HG03558 (cell line): Measurements from ENCODE around the gene PLA2G4D.

Source experiments
- ATAC-seq: cut with Tn5 transposase; IDR thresholded peaks from one replicate; pipeline ENCODE4 v1.9.1; 2021; ENCODE audit warnings: moderate number of reproducible peaks; ENCODE audit not compliant: unreplicated experiment; ENCODE audit errors: extremely low read depth

Gene PLA2G4D

DNA sequence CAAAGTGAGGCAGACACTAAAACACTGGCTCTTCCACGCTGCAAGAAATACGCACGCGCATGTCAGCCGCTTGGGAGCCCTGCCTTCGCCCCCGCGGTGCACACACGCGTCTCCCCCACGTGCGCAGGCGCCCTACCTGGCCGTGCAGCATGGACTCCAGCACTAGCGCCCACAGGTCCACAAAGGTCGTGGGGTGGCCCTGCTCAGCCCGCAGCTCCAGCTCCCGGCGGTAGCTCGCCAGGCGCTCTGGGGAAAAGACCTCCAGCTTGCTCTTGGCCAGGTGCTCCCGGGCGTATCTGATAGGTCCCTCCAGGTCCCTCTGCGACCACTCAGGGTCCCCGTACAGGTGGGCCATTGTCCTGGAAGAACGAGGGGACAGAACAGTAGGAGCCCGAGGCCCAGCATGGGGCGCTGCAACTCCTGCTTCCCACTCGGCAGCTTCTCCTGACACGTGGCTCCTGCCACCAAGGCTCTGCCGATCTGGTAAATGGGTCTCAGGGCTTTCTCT is 14.9 kb downstream of the PLA2G4D start:
- no peak for ATAC-seq

GRCh38 chr15:42078903-42079302 is 15.5 kb downstream of the PLA2G4D start:
- ATAC-seq = no peak

GRCh38 chr15:42077689-42078088 is 16.7 kb downstream of the PLA2G4D start:
- no peak for ATAC-seq

GRCh38 chr15:42073418-42073817 is 20.9 kb downstream of the PLA2G4D start:
- no peak for ATAC-seq

- no peak for ATAC-seq
Measured at GRCh38 chr15:42072141-42072685, 22.1 kb downstream of the PLA2G4D start.

- ATAC-seq = no peak
Measured at GRCh38 chr15:42071717-42072116, 22.6 kb downstream of the PLA2G4D start.

DNA sequence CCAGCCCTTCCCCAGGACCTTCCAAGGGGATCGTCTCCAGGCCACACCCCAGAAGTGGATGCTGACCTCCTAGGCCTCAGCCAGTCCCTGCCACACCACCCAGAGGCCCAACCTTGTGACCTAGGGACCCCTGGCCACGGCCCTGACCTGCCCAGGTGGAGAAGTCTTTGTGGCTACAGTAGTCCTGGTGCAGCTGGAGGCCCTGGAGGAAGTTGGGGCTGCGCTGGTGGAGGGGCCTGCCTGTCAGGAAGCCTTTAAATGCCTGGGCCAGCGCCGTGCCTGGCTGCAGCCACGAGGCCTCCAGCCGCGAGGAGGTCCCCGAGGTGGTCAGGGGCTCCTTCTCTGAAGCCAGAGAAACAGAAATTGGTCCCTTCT is 23.4 kb downstream of the PLA2G4D start:
- ATAC-seq = no peak

DNA sequence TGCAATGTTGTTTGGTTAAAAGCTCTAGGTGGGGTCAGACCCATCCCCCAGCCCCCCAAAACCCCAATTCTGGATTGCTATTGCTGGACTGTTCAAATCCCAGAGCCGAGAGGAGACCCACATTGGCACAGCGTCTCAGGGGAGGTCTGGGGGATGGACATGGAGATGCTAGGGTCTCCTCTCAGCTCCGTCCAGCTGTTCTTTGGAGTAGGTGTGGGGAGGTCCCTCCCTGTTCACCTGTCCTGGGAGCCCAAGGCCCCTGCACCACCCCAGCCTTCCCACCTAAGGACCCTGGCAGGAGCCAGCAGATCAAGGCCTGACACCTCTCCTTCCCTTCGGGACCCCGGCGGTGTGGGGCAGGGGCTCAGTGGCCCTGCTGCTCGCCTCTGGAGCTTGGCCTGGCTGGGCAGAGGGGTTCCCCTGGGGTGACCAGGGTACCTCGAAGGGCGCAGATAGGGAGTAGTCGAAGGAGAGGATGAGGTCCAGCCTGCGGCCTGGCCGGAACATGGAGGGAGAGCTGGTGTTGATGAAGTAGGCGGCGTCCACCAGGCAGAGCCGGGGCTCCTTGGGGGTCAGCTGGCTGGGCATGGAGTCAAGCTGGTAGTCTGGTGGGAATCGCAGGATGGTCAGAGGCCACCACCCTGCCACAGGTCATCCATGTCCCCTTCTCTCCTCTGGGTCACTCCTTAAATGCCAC is 23.9 kb downstream of the PLA2G4D start:
- no peak for ATAC-seq

GRCh38 chr15:42069496-42070278 is 24.7 kb downstream of the PLA2G4D start:
- ATAC-seq = no peak

GRCh38 chr15:42069025-42069424 is 25.3 kb downstream of the PLA2G4D start:
- no peak for ATAC-seq

GRCh38 chr15:42068601-42069000 is 25.8 kb downstream of the PLA2G4D start:
- no peak for ATAC-seq

DNA sequence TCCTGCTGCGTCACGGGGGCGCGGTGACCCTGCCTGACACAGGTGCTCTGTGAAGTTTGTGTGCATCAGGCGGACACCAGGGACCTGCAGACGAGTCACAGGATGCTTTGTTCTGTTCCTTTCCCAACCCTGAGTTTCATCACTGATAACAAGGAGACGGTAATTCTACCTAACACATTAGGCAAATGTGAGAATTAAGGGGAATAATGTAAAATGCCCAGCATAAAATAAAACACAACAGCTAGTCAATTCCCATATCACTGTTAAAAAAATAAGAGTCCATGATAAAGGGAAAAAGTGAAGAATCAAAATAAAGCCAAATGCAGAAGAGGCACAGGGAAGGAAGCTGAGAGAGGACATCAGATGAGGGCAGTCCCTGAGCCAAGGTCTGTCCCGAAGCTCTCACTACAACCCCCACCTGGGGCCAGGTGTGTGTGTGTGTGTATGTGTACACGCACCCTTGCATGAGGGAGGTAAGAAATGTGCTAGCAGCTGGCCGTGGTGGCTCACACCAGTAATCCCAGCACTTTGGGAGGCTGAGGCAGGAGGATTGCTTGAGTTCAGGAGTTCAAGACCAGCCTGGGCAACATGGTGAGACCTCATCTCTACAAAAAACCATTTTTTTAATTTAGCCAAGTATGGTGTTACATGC is 27.5 kb downstream of the PLA2G4D start:
- ATAC-seq = no peak

- ATAC-seq = no peak
Measured at GRCh38 chr15:42065468-42065867, 28.9 kb downstream of the PLA2G4D start.

DNA sequence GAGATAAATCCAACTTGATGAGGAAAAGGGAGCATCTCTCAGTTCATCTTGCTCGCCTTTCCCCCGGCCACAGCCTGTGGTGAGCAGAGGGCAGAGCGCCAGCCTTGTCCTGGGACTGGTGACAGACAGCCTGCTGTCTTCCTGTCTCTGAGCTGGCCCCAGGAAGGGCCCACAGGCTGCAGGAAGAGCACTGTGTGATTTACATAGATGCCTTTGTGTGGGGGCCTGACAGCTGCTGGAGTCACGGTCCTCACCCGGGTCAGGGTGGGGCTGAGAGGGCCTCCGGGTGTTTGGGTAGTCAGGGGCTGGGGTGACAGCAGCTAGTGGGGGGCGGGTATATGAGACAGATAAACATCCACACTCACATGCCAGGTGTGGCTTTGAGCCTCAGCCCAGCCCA is 29.3 kb downstream of the PLA2G4D start:
- ATAC-seq = no peak

DNA sequence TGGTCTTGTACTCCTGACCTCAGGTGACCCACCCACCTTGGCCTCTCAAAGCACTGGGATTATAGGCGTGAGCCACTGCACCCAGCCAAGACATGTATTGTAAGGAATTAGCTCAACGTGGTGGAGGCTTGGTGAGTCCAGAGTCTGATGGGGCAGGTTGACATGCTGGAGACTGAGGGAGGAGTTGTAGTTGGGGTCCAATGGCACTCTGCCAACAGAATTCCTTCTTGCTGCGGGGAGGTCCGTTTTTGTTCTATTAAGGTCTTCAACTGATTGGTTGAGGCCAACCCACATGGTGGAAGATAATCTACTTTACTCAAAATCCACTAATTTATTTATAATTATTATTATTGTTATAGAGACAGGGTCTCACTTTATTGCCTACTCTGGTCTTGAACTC is 30.1 kb downstream of the PLA2G4D start:
- ATAC-seq = no peak

GRCh38 chr15:42063122-42063848 is 31.1 kb downstream of the PLA2G4D start:
- ATAC-seq = no peak

- no peak for ATAC-seq
Measured at GRCh38 chr15:42062284-42062806, 32.0 kb downstream of the PLA2G4D start.

- no peak for ATAC-seq
Measured at GRCh38 chr15:42060797-42061196, 33.6 kb downstream of the PLA2G4D start.

- ATAC-seq = no peak
Measured at GRCh38 chr15:42060477-42060763, 33.9 kb downstream of the PLA2G4D start.
